Left ventricle myocardium inferior (tissue), 1 donor: ENCODE results near the gene USP19. TPM values are rescaled to one million over a fixed set of nuclear protein-coding genes. Genes with fewer than 3 reads are reported as not detected.

ENCODE experiments used
- DNase-seq: peaks from one replicate; pipeline ENCODE4 v3.0.0-alpha.2; 2020
- H3K27ac ChIP-seq: fragments of 200-600 bp; replicated peaks from 2 replicates; pipeline ENCODE4 v1.8.0; 2021
- H3K27me3 ChIP-seq: fragments of 200-600 bp; 2 replicates; pipeline ENCODE4 v1.8.0; 2021; ENCODE audit warnings: low read depth
- H3K36me3 ChIP-seq: fragments of 200-600 bp; 2 replicates; pipeline ENCODE4 v1.8.0; 2021
- H3K4me1 ChIP-seq: fragments of 200-600 bp; 2 replicates; pipeline ENCODE4 v1.8.0; 2021
- H3K4me3 ChIP-seq: fragments of 200-600 bp; 2 replicates; pipeline ENCODE4 v1.8.0; 2021; ENCODE audit warnings: mild to moderate bottlenecking, moderate library complexity
- H3K9me3 ChIP-seq: fragments of 200-600 bp; replicated peaks from 2 replicates; pipeline ENCODE4 v1.8.0; 2021
- intact Hi-C: fragments of 100-400 bp; cut with micrococcal nuclease; formaldehyde crosslinking; loops from one replicate; pipeline ENCODE4 v1.11.0; 2022
- total RNA-seq: library from RNA; stranded (reverse); fragmentation: NEBNext Ultra II Directional; extraction: Animal tissue kit (Norgen Biotek cat#: 25700); gene quantifications from one replicate; pipeline ENCODE4 v1.2.1, GENCODE V29; 2021
- TF ChIP-seq, protein P1 (sequence below): fragments of 200-600 bp; IDR thresholded peaks from 2 replicates; pipeline ENCODE4 v1.8.0; 2021; ENCODE audit warnings: antibody characterized with exemption, mild to moderate bottlenecking, borderline replicate concordance
- donor health status: DM: no; HTN: yes; CAD: no; lungs with severe emphysema.

The USP19 gene
- total RNA-seq, 1 donor from 2014 or later = 62.5 TPM

DNA sequence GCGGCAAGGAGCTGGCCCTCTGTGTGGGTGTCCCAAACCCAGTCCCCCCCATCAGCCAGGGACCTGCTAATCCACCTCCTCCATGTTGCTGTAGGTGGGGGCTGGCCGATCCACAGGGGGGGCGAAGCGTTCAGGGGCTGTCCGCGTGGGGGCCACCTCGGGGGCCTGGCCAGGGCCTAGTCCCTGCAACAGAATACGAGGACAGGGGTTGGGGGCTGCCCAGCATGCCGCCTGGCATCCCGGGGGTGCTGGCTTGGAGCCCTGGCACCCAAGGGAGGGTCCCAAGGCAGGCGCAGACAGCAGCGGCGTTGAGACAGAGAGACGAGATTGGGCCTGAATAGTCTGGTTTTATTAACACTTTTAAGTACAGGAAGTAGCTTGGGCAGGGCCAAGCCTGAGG is 12.3 kb downstream of the USP19 start:
- Histone ChIP-seq H3K9me3 (no peaks in the 10 kb centered on the region), H3K36me3 (peaks cover 69% of the 10 kb centered on the region), H3K4me3 (no peak overlapping the region), H3K27me3 (no peaks in the 10 kb centered on the region), H3K27ac (no peak overlapping the region), H3K4me1 (peaks cover 34% of the 10 kb centered on the region)
- no peak for DNase-seq
- TF ChIP-seq, protein P1, sequence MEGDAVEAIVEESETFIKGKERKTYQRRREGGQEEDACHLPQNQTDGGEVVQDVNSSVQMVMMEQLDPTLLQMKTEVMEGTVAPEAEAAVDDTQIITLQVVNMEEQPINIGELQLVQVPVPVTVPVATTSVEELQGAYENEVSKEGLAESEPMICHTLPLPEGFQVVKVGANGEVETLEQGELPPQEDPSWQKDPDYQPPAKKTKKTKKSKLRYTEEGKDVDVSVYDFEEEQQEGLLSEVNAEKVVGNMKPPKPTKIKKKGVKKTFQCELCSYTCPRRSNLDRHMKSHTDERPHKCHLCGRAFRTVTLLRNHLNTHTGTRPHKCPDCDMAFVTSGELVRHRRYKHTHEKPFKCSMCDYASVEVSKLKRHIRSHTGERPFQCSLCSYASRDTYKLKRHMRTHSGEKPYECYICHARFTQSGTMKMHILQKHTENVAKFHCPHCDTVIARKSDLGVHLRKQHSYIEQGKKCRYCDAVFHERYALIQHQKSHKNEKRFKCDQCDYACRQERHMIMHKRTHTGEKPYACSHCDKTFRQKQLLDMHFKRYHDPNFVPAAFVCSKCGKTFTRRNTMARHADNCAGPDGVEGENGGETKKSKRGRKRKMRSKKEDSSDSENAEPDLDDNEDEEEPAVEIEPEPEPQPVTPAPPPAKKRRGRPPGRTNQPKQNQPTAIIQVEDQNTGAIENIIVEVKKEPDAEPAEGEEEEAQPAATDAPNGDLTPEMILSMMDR = no peak
- intact Hi-C loops = no loop called here

DNA sequence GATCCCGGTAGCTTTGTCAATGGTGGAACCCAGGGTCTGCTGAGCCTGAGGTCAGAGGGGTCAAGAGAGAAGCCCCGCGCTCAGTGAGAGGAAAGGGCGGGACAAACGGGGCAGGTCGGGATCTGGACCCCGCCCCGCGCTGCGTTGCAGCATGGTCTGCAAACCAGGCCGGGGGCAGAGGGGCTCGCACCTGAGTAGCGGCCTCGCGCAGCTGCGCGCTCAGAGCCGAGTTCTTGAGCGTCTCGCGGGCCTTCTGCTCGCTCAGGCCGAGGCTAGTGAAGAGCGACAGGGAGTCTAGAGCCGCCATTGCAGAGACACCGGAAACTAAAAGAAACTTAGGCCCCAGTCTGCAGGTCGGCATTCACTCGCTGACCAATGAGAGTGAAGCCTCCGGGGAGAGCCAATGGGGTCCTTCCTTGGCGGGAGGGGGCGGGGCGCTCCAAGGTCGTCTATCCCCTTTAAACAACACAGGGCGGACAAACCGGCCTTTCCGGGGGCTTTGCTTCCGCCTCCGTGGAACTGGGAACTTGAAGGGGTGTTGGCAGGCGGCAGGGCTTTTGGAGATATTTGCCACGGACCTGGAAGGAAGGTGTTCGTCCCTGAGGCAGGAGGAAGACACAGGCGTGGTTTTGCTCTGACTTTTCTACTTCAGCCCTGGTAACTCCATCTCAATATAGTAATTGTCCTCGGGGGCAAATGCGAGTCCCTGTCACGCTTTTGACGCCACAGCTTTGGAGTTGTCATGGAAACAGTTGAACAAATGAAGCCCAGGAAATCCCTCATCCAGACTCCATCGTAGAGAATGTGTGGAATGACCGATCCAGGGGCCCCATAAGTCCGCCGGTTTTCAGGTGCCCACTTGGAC is 16.0 kb downstream of the USP19 start, which contains the start of gene QARS1:
Gene QARS1 (minus strand): TSS at position 331 of the 865 bp plus-strand sequence. CDS start 24 bp downstream, at position 307.
- Histone ChIP-seq H3K27ac (peak within 1 kb of the TSS; percentile 96), H3K9me3 (no peaks in the 10 kb centered on the region), H3K36me3 (peaks cover 69% of the 10 kb centered on the region), H3K27me3 (no peaks in the 10 kb centered on the region), H3K4me3 (peak within 1 kb of the TSS; percentile 89), H3K4me1 (peaks cover 31% of the 10 kb centered on the region)
- peak; percentile 97 for DNase-seq
- TF ChIP-seq, protein P1 = no peak
- intact Hi-C loops = no loop called here

DNA sequence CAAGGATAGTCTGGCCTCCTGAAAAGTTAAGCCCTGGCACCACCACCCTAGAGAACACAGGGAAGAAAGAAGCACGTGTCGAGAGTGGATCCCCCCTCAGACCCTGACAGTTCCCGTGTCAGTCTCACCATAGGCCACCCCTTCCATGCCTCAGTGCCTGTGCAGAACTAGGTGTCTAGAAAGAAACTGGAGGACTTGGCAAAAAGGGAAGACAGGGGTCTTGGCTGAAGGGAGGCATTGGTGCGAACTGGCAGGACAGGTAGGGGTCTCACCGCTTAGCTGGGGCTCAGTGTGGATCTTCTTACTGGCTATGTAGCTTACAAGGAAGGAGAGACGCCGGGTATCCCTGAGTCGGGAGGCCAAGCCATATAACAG is 16.6 kb downstream of the USP19 start:
- DNase-seq = no peak
- TF ChIP-seq, protein P1 = no peak
- Histone ChIP-seq H3K4me1 (peaks cover 33% of the 10 kb centered on the region), H3K36me3 (peaks cover 69% of the 10 kb centered on the region), H3K4me3 (peak overlapping the region; percentile 89), H3K27me3 (no peaks in the 10 kb centered on the region), H3K27ac (peak overlapping the region; percentile 96), H3K9me3 (no peaks in the 10 kb centered on the region)
- intact Hi-C loops = no loop called here

DNA sequence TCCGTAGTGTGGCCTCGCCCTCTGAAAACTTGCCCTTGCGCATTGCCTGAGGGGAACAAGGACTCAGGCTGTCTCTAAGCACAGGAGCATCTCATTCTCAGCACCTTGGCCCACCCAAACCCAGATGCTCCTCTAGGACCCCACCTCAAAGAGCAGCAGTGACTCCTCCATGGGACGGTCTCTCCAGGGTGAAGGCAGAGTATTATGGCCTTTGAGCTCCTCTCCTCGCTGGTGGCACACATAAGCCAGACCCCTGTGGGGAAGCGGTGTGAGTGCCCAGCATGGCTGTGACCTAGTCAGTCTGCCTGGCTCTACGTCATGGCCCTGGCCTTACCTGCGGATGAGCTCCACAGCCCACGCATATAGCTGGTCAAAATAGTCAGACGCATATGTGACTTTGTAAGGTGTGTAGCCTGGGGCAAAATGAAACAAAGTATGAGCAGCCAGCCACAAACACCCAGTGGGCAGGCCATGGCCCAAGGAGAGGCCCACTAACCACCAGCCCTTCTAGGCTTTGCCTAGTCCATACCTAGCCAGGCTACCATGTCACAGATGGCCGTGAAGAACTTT is 20.5 kb downstream of the USP19 start:
- no peaks in the 10 kb centered on the region for H3K27me3 ChIP-seq
- no peak overlapping the region for H3K27ac ChIP-seq
- H3K36me3 ChIP-seq = peaks cover 76% of the 10 kb centered on the region
- H3K4me3 ChIP-seq = no peak overlapping the region
- DNase-seq = no peak
- intact Hi-C loops = no loop called here
- peaks cover 43% of the 10 kb centered on the region for H3K4me1 ChIP-seq
- no peaks in the 10 kb centered on the region for H3K9me3 ChIP-seq
- TF ChIP-seq, protein P1 = no peak

DNA sequence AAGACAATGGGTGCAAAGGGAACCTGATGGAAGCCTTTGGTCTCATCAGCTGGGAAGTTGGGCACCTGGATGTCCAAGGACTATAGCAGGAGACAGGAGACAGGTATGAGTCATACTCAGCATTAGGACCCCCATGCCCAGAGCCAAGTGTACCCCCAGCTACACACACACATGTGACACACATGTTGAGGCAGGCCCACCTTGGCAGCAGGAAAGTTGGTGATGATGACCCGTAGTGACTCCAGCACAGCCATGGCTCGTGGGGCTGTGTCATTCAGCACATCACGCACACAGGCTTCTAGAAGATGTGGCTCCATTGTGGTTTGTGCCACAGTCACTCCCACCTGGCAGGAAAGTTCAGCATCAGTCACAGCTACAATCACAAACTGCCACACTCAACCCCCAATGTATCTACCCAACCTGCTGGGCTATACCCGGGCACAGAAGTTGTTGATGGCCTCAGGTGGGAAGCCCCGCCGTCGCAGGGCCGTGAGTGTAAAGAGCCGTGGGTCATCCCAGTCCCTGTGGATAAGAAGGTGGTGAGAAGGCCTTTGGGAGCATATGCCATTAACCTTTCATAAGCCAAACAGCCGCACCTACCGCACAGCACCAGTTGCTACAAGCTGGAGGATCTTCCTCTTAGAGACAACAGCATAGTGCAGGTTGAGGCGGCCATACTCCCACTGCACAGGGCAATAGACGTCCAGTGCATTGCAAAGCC is 21.6 kb downstream of the USP19 start:
- DNase-seq = no peak
- H3K4me1 ChIP-seq = peaks cover 45% of the 10 kb centered on the region
- no peaks in the 10 kb centered on the region for H3K27me3 ChIP-seq
- intact Hi-C loops = no loop called here
- TF ChIP-seq, protein P1 = no peak
- H3K27ac ChIP-seq = peak overlapping the region; percentile 47
- no peak overlapping the region for H3K4me3 ChIP-seq
- H3K36me3 ChIP-seq = peaks cover 76% of the 10 kb centered on the region
- H3K9me3 ChIP-seq = no peaks in the 10 kb centered on the region
